GM21825 (cell line): Measurements from ENCODE around the gene FHL2.
"Not testable (repeated sequence)": the region's sequence is repeated elsewhere in the genome, so short reads cannot be mapped to it uniquely, and the experiment has no call there.

Experiments used
- ATAC-seq: cut with Tn5 transposase; IDR thresholded peaks from one replicate; pipeline ENCODE4 v1.9.1; 2021; ENCODE audit warnings: mild to moderate bottlenecking, moderate library complexity; ENCODE audit not compliant: unreplicated experiment

Gene FHL2

GRCh38 chr2:105358593-105358992 is 40.3 kb downstream of the FHL2 start:
- no peak for ATAC-seq

DNA sequence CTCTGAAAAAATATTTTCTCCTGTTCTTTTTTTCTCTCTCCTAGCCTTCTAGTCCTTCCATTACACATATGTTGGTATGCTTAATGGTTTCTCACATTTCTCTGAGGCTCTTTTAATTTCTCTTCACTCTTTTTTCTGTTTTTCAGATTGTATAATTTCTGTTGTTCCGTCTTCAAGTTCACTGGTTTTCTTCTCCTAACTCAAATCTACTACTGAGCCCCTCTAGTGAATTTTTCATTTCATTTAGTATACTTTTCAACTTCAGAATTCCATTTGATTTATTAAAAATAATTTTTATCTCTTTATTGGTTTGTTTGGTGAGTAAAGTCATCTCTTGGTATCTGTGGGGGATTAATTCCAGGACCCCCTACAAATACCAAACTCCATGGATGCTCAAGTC is 41.7 kb downstream of the FHL2 start:
- ATAC-seq: no peak

DNA sequence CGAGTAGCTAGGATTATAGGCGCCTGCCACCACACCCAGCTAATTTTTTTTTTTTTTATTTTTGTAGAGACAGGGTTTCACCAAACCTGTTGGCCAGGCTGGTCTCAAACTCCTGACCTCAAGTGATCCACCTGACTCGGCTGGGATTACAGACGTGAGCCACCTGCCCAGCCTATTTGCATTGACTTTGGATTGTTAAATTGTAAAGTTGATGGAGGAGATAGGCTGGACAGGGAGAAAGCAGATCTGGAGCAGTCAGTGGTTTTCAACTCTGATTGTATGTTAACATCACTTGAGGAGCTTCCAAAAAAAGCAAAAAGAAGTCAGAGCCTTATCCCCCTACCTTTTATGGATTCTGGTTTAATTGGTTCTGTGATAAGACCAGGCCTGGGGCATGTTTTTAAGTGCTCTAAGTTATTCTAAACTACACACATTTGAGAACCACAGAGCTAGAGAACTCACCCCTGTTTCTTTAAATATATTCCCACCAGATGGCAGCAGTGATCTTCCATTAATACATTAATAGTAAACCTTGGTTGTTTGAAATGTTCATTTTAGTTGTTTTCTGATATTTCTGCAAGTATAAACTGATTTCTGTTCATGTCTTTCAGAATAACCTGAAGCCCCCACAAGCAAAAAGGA is 54.0 kb downstream of the FHL2 start:
- ATAC-seq: no peak

DNA sequence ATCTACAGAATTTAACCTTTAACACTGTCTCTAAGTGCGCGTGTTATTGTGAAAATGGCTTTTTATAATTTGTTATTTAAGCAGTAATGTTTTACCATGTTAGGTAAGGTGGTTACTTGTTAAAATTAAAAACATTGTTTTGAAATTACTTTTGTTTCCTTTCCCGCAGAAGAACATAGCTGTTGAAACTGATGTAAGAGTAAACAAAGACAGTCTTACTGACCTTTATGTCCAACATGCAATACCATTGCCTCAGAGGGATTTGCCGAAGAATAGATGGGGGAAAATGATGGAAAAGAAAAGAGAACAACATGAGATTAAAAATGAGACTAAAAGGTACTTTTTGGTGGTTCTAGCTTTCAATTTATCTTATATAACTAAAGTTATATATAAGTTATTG is 59.4 kb downstream of the FHL2 start:
- ATAC-seq: no peak

GRCh38 chr2:105338020-105338385 is 60.8 kb downstream of the FHL2 start:
- ATAC-seq: peak; percentile 17

- peak; percentile 88 for ATAC-seq
These were observed 61.5 kb downstream of the FHL2 start, which contains the start of gene C2orf49 for GRCh38 chr2:105337122-105338019. Gene C2orf49 (plus strand): TSS chr2:105337540. CDS start chr2:105337588, 48 bp downstream.

- ATAC-seq: no peak
These were observed 62.1 kb downstream of the FHL2 start for GRCh38 chr2:105336786-105337121.

DNA sequence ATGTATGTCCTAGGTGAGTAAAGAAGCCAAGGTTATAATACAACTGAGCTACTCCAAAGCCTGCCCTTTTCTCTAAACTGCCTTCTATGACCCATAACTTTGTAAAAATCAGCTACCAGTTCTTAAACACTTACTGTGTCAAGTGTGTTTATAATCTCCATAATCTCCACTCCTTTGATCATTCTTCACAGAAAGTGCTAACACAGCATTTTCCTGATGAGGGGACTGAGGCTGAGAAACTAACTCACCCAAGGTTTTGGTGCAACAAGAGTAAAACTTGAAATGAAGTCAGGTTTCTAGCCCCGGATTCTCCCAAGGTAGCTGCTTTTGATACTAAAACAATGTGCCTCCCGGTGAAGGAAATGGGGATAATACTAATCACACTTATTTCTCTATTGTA is 63.4 kb downstream of the FHL2 start:
- no peak for ATAC-seq

DNA sequence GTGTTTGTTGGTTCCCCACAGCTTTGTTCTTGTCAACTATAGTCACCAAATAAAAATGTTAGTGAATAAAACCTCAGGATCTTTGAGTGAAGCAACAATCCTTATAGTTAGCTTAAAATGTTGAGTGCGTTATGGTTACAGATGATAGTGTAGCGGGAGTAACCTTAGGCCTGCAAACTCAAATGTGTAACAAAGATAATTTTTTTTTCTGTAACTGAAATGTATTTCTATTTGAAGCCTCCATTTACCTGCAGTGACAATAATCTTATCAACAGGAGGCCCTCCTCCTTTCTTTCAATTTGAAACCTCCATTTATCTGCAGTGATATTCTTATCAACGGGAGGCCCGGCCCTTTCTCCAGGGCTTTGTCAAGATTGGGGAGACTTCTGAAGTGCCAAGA is 64.6 kb downstream of the FHL2 start:
- ATAC-seq: no peak

DNA sequence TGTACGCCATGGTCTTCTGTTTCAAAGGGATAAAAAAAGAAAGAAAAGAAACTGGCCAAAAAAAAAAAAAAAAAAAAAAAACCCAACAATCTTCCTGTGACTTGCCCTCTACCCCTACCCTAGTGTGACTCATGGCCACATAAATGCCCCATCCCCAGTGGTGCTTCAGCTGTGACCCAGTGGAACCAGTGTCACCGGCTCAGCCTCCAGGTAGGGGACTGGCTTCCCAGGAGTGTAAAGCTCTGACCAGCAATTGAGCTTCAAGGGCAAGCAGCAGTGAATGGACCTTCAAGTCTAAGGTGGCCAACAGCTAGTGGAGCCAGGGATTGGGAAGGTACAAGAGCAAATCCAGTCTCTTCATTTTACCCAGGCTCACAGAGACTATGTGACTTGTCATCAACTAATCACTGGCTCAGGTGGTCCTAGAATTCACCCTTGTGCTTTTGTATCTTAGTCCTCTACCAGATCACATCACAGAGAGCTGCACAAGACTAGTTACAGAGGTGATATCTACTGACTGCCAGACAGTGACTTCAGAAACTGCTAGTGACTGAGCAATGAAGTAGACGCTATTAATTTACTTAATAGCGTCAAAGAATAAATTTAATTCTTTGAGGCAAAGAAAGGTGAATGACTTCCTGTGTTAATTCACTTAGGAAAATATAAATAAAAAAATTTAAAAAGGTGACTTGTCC is 68.0 kb downstream of the FHL2 start:
- ATAC-seq: no peak

GRCh38 chr2:105329561-105330495 is 69.0 kb downstream of the FHL2 start, which contains the start of gene TGFBRAP1:
Gene TGFBRAP1 (minus strand): TSS chr2:105329735. CDS start chr2:105308301, 21,434 bp downstream.
- ATAC-seq: peak; percentile 76

- peak; percentile 2 for ATAC-seq
These were observed 69.7 kb downstream of the FHL2 start for GRCh38 chr2:105329197-105329554.

DNA sequence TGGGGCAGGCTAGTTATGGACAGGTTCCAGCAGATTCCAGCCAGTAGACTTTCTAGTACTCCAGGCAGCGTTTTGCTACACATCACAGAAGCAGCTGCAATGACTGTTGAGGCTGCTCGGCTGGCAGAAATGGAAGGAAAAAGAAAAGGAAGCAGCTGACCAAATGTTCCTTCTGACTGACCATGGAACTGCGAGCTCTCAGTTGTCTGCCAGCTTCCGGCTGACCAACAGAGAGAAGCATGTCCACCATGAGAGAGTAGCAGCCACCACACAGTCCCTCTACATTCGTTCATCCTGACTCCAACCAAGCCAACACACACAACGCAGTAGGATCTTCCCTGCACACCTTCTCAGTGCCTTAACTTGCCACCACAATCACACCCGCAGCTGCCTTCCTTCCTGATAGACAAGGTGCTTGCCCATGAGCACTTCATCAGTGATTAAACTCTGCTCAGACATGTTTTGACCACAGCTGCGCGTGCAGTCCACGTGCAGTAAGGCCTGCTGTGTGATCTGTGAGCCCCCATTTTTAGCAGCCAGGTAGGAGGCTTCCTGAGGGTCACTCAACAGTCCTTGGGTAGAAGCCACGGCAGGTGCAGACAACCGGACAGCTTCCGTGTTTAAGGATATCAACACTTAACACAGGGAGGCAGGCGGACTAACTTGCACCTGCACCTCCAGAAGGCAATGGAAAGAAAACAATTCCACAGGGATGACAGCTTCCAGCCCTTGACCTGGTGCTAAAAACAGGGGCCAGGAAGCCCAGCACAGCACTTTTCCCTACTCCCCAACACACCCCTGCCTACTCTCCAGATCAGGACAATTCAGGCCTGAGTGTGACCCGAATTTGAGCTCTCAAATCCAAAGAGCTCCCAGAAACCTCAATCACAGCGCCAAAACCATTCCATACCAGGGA is 70.3 kb downstream of the FHL2 start:
- ATAC-seq: no peak

DNA sequence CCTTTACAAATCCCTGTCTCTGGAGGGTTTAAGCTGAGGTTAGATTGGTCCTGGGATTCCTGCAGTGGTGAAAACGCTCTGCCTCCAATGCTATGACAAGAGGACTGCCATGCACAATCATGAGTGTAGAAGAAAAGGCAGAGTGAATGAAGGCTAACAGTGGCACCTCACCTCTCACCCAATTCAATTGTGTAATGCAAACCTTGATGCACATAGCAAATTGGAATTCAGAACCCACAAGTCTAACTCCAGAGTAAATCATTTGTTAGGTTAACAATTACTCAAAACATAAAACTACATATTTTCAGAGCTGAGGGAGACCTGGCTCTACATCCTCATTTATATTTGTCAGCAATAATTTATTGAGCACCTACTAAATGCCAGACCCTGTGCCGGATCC is 71.2 kb downstream of the FHL2 start:
- ATAC-seq: no peak

DNA sequence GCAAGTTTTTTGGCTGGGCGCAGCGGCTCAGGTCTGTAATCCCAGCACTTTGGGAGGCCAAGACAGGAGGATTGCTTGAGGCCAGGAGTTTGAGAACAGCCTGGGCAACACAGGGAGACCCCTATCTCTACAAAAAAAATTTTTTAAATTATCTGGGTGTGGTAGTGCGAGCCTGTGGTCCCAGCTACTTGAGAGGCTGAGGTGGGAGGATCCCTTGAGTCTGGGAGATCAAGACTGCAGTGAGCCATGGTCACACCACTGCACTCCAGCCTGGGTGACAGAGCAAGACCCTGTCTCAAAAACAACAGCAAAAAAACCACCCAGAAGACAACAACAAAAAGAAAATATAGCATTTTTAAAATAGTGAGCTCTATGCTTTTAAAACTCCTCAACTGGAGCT is 71.6 kb downstream of the FHL2 start:
- not testable (repeated sequence) for ATAC-seq

- ATAC-seq: no peak
These were observed 73.4 kb downstream of the FHL2 start for GRCh38 chr2:105325389-105325963.

DNA sequence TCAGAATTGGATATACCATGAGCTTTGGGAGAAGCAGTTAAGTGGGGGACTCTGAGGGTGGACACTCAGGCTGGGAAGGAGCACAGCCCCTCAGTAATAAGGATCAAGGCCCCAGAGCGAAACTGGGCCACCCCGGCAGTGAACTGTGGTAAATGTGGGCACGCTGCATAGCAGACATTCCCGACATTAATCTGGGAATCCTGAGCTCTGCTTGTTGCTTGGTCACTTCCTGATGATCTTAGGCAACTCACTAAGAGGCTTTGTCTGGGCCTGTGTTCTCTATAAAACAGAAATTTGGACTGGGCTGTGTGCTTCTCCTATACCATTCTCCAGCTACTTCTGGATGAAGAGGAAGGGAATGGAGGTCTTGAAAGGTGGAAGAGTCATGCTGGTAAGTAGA is 74.1 kb downstream of the FHL2 start:
- ATAC-seq: no peak

- ATAC-seq: no peak
These were observed 74.8 kb downstream of the FHL2 start for GRCh38 chr2:105324101-105324500.

- ATAC-seq: no peak
These were observed 75.7 kb downstream of the FHL2 start for GRCh38 chr2:105323111-105323510.
